ENCODE data around the gene BBS9.
"Not testable (repeated sequence)": the region's sequence is repeated elsewhere in the genome, so short reads cannot be mapped to it uniquely, and the experiment has no call there.

DNA sequence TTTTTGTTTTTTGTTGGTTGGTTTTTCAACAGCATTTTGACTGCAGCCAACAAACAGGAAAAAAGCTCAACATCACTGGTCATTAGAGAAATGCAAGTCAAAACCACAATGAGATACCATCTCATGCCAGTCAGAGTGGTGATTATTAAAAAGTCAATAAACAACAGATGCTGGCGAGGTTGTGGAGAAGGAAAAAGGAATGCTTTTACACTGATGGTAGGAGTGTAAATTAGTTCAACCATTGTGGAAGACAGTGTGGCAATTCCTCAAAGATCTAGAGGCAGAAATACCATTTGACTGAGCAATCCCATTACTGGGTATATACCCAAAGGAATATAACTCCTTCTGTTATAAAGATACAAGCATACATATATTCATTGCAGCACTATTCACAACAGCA lies 355.1 kb downstream of the BBS9 start:
- TF ChIP-seq CTCF (conservative IDR thresholded peaks at IDR 0.05; ENCODE audit: low read depth in 2 of 2); POLR2AphosphoS5 (IDR thresholded peaks at IDR 0.05; ENCODE audit: low read depth); REST (IDR thresholded peaks at IDR 0.05; ENCODE audit: unreplicated experiment); EZH2 (IDR thresholded peaks at IDR 0.05; ENCODE audit: low read depth, unreplicated experiment): not testable (repeated sequence)

All from GM23338 (cell line).